NK-92 (cell line): Measurements from ENCODE around the gene ATG2A.

Source experiments
- DNase-seq: peaks from one replicate; lab custom pipeline; 2025; ENCODE audit not compliant: unreplicated experiment; lab: John Stamatoyannopoulos, UW

The ATG2A gene

DNA sequence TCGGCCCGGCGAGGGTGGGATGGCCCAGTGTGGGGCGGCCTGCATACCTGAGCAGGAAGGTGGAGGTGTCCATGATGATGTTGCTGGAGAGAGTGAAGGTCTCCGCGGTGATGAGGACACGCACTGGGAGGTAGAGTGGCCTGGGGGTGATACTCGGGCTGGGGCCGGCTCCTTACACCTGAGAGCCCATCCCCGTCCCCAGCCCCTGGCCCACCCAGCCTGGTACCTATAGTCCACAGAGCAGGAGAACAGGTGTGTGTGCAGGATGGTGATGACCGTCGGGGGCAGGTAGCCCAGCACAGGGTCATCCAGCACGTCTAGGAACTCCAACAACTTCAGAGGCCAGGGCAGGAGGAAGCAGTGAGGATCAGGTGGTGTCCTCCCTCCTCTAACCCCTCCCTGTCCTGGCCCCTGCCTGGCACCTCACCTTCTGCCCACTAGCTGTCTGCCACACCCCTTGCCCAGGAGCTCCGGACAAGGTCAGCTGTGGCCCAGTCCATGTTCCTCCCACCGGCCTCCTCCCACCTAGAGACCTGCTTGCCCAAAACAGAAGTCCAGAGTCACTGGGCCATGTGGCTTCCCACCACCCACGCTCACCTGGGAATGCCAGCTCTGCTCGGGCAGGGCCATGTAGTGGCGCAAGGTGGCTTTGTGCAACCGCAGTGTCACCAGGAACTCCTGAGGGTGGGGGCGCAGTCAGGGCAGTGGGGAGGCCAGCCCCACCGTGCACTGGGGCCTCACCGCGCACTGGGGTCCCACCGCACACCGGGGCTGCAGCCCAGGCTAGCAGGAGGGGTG, 11.3 kb downstream of the ATG2A start:
- no peak for DNase-seq

DNA sequence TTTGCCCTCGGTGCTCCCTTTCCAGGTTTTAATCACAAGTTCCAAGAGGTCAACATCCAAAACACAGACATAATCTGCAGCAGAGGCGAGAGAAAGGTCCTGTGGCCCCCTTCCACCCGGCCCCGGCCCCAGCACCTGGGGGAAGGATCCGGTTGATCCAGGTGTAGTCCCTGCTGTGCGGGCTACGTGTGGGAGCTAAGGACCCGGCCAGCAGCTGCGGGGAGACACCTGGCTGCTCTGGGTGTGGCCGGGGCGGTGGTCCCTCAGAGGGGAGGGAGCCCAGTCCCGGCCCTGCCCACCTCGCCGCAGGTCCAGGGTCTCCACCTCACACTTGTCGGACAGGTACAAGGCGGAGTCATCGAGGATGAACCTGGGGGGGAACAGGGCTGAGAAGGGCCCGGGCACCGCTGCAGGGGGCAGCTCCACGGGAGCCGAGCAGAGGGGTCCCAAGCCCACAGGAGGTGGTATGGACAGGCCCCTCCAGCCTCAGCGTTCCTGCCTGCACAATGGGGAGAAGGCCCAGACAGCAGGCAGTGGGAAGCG, 13.6 kb downstream of the ATG2A start:
- no peak for DNase-seq

DNA sequence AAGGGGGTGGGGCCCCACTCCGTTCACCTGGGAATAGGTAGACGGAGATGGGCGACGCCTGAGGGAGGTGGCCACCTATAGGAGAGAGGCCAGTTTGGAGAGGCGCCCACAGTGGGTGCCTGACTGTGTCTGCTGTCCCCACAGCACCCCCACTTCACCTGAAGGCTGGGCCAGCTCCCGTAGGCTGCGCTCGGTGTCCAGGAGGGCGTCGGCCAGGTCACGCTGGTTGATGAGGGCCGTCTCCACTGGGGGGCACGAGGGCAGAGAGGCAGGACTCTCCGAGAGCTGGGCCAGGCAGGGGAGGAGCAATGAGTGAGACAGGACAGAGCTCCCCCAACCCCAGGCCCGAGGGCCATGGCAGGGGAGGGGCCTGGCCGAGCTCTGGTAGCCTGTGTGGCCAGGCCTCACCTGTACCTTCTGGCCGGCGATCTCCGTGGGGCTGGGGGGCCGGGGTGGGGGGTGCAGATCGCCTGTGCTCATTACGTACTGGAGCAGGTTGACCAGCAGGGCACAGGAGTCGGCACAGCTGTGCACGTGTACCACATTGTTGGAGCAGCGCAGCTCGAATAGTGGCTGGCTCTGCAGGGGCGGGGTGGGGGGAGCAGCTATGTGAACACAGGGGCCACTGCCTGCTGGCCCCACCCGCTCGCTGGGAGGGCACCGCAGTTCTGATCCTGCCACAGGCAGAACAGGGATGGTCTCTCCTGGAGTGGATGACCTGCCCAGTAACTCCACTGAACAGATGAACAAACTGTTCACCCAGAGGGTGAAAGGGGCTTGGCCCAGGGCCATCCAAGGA, 14.7 kb downstream of the ATG2A start:
- no peak for DNase-seq

DNA sequence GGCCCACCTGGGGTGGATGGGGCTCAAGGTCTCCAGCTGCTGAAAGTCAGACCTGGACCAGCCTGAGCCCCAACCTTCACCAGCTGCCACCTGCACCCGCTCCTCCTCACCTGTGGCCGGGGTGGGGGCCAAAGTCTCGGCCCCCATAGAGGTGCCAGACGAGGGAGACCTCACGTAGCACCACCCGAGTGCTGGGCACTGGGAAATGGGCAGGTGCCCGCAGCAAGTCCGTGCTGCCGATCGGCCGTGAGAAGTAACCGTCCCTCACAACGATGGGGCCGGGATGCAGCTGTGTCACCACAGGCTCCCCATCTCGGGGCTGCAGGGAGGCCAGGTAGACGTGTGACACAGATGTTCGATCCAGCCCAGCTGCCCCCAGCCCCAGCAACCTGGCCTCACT, 16.2 kb downstream of the ATG2A start:
- no peak for DNase-seq

DNA sequence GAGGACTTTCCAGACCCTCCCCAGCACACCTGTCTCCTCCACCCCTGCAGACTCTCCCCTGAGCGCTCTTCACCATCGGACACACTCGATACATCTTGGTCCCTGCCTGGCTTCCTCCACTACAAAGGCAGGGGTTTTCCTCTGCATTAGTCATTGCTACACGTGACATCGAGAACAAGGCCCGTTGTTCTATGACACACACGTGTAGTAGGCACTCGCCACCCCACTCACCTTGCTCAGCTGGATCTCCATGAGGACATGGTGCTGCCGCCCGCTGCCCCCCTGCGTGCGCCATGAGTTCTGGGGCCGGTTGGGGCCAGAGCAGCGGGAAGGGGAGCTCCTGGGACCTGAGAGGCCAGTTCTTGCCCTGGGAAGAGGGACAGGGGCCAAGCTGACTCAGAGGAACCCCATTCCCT, 16.7 kb downstream of the ATG2A start:
- no peak for DNase-seq

DNA sequence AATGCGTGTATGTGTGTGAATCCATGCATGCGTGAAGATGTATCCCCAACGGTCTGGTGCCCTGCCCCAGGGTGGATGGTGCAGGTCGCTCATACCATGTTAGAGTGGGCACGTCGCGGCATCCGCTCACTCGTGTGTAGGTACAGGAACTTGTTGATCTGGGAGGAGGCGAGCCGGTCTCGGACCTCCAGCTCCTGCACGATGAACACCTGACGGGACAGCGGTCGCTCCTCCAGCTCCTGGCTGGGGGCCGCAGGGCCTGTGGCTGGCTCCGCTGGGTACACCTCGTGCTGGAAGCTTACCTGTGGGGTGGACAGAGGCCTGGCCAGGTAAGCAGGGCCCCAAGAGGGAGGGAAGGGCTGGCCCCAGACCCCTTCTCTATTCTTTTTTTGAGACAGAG, 18.5 kb downstream of the ATG2A start:
- no peak for DNase-seq

DNA sequence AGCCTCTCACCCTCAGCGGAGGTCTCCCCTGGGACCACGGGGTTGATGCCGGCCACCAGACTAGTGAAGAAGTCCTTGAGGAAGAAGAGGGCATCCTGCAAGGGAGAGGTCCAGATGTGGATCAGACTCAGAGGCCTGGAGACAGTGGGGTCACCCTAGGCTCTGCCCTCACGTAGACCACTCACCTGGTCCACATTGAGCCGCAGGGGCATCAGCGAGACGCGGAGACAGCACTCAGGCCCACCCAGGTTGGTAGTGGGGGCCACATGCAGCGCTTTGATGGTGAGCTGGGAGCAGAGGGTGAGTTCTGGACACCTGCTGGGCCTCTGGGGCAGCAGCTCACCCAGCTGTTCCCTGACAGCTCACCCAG, 18.9 kb downstream of the ATG2A start:
- no peak for DNase-seq

DNA sequence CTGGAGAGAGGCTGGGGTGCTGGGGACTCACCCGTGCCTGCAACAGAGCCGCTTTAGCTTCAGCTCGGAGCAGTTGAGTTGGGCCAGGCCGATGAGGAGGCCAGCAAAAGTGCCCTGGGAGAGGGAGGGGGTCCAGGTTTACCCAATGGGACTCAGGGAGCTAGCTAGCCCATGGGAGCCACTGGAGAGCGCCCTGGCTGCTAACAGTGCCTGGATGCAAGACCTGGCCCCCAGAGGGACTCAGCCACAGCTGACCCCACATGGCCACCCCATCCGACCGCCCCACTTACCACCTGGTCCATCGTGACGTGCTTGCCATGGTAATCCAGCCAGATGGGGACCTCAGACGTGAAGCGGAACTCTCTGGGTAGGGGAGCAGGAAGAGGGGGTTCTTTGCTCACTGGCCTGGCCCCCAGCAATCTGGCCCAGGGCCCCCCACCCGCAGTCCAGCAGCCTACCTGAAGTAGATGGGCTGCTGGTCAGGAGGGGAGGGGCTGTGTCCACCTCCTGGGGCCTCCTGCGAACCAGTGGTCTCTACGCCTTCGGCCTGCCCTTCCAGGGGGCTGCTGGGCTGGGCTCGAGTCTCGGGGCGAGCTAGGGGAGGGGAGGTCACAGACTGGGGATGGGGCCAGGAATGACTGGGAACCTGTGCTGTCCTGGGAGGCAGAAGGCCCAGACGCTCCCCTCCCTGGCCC, 19.5 kb downstream of the ATG2A start:
- DNase-seq: no peak

DNA sequence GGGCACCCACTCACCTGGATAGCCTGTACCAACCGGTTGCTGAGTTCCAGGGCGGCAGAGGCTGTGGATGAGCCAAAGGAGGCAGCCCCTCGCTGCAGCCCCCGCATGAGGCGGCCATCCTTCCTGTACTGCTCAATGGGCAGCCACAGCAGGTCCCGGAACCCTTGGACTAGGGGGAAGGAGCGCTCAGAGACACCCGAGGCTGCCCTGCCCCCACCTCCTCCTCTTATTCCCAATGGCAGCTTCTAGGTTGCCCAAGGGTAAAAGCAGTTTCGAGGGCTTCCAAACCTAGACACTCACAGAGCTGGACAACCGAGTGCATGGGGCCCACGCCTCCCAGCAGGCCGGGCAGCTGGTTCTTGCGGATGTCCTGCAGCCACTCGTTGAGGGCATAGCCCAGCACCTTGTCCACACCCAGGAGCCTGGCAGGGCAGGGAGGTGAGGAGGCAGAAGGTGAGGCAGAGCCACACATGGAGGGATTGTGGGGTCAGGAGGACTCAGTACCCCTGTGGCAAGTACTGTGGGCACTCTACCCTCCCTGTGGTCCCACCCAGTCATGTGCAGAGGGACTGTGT, 20.5 kb downstream of the ATG2A start:
- DNase-seq: no peak

DNA sequence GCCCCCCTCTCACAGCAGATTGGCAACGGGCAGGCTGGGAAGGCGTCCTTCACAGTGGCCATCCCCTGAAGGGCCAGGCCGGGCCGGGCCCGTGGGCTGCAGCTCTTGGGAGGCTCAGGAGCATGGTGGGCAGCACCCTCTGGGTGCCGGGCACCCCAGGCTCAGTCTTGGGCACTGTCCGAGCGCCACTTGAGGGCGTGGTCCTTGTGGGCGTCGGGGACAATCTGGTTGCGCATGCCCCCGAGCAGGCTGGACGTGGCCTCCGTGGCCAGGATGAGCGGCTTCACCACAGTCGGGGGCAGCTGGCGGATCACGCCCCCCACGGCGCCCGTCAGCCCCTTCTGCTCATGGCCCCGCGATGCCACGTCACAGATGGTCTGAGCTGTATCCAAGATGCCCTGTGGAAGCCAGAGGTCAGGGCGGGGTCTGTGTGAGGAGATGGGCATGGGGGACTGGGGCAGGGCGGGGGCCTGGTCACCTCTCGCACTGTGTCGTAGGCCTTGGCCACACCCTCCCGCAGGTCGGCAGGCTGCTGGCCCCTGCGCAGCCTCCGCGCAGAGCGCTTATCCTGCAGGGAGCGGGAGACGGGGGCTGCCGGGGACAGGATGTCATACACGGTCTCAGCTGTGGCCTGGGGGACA, 22.1 kb downstream of the ATG2A start:
- no peak for DNase-seq

DNA sequence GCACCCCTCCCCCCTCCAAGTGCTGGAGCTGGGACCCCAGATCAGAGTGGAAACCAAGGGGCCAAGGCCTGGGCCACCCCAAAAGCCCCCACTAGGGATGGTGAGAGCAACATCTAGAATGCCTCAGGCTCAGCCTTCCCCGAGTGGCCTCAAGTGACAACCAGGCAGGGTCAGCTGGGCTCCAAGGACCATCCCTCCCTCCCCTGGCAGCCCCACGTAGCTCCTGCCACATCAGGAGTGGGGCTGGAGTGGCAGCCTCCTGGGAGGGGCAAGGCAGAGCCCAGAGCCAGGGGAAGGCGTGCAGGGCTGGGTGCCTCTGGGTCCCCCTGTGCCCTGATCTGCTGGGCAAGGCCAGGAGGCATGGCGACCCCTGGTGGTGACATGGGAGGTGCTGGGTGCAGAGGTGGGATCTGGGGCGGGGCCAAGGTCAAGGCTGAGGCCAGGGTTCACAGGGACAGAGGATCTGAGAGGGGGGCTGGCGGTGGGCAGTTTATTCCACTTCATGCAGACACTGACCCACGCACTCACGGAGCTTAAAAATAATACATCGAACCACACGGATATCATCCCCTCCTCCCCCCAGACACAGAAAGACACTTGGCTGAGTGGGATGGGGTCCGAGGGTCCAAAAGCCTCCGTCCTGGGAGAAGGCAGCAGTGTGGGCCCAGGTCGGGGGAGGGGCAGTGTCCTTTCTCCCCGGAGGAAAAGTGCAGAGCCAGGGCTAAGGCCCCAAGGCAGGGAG, 22.8 kb downstream of the ATG2A start:
- no peak for DNase-seq

DNA sequence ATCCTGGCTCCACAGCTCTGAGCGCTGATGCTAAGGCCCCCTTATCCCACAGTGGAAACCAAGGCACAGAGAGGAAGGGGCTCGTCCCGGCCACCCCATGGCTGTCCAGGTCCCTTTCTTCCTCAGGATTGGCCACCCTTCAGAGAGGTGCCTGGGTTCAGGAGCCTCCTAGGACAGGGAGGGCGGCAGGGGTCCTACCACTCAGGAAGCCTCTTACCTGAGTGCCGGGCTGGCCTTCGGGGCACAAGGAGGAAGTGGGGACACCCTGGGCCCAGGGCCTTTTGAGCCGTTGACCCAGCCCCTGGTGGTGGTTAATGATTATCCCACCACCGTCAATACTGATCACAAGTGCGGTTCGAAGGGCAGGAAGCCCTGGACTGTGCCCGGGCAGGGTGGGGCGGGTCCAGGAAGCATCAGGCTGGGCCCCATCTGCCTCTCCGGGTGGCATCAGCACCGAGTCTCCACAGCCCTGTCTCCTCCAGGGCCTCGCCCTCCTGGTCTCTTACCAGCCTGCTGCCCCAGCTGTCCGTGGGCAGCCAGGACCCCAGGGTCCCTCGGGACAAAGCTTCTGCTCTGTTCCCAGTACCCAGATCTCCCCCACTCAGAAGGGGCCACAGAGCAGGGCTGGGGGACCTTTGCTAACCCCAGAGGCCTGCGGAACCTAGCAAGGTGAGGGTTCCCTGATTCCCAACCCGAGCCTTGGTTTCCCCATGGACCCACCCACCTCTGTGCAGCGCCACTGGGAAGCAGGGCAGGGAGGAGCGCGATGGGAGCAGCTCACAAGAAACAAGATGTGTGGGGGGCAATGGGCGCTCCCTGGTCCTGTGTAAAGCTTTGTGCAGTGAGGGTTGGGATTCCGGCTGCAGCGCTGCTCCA, 23.6 kb downstream of the ATG2A start:
- no peak for DNase-seq

DNA sequence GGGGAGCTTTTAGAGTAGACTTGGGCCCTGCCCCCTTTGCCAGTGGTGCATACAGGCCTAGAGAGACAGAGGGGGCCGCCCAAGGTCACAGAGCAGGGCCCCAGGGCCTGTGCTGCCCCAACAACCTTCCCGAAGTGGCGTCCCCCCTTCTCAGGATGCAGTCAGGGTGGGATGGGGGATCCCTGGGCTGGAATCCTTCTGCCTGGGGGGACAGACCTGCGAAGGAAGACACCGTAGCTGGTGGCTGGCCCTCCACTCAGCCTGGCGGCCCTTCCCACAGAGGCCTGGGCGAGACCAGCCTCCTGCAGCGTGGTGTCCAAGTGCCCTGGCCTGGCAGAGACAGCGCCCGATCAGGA, 24.2 kb downstream of the ATG2A start:
- no peak for DNase-seq

DNA sequence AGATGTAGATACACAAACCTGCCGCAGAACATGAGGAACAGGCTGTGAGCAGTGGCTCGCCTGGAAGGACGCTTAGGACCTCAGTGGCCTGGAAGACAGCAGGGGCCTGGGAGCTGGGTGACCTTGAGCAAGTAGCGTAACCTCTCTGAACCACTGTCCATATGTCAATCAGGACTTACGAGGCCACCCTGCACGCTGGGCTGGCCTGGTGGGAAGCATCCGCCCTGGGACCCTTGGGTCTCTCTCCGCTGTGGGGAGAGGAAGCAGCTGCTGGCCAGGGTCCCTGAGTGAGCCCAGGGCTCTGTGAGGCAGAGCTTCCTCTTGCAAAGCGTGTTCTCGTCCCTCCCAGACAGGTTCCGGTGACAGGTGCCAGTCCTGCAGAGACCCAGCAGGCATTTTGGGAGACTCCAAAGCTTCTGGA, 24.6 kb downstream of the ATG2A start:
- DNase-seq: no peak

DNA sequence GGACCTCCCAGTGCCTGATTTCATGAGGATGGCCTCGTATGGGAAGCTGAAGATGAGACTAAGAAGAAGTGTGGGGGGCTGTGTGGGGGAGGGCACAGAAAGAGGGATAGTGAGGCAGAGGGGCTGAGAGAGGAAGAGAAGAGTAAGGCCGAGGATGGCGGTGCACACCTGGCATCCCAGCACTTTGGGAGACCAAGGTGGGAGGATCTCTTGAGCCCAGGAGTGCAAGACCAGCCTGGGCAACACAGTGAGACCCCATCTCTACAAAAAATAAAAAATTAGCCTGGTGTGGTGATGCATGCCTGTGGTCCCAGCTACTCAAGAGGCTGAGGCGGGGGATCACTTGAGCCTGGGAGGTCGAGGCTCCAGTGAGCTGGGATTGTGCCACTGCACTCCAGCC, 25.1 kb downstream of the ATG2A start:
- no peak for DNase-seq

DNA sequence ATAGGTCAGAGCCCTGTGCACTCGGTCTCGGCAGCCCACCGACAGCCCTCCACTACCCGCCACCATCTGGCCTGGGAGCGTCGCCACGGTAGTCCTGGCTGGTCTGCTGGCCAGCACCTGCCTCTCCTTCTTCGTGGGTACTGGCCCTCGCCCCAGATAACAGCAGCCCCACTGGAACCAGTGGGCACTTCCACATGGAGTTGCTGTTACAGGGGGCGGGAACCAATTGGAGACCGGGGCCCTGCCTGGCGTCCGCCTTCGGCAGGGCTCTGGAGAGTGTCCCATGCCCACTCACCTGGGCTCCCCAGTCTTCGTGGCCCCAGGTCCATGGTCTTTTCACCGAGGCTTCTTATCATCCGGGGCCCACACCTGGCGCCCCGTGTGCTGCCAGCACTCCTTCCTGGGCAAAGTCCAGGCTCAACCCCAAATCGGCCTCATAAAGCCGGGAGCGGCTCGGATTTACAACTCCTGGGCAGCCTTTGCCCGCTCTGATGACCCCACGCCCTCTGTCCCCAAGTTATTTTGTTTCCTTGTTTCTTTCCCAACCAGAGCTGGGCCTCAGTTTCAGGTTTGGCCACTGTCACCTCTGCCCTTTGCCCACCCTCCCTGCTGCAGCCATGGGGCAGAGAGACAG, 25.7 kb downstream of the ATG2A start:
- DNase-seq: no peak

DNA sequence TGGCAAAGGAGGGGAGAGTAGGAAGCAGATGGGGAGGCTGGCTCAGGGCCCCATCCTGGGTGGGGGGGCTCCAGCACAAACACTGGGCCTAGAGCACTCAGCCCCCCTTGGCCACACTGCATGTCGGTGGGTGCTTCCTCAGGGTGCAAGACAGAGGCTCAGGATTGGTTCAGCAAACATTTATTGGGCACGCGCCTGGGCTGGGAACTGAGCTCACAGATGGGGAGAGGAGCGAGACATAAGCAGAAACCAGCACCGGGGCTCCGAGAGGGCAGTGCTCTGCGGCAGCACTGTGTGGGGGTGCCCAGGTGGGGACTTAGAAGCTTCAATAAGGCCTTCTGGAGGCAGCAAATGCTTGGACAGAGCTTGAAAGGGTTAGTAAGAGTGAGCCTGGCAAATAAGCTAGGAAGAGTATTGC, 26.5 kb downstream of the ATG2A start:
- DNase-seq: no peak

DNA sequence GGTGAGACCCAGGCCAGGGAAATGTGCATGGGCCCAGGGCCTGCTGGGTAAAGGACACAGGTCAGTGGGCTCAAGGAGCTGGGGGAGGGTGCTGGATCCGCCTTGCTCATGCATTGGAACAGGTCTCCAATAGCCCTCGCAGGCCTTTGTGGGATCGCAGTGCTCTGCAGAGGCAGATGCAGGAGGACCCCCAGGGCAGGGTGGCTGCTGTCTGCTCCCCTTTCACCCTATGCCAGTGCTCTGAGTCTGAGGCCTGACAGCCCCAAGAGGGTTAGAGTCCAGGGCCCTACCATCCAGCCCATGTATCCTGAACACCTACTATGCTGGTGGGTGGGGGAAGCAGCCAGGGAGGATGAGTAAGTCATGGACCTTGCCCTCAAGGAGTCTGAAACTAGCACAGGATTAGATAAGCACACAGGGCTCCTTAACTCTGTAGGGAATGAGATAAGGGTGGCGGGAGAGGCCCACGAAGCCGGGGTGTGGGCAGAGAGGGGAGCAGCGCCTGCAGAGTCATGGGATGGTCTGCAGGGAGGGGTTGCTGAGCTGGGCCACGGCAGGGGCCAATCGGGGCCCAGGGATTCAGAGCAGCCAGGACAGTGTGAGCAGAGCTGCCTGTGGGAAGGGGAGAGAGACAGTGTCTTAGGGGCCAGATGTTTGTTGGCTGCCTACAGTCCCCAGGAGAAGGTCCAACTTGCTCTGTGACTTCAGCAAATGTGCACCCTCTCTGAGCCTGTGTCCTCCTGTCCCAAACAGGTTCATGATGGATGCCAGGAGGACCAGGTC, 28.1 kb downstream of the ATG2A start:
- DNase-seq: no peak
